RPMI7951 (cell line): ENCODE measurements around the gene WNT1. TPM values are rescaled to one million over a fixed set of nuclear protein-coding genes. Genes with fewer than 3 reads are reported as not detected.

Source experiments
- DNase-seq: peaks from one replicate; pipeline ENCODE4 v3.0.0-alpha.2; 2012; ENCODE audit warnings: low read depth
- total RNA-seq: library from RNA; depleted of rRNA; stranded (reverse); fragments of >200 nt; shearing (Covaris generic); gene quantifications from 2 replicates; pipeline ENCODE4 v1.2.3, GENCODE V29; 2014; rRNA removed

The WNT1 gene
- total RNA-seq, 1 experiment from 2014 or later: not detected

DNA sequence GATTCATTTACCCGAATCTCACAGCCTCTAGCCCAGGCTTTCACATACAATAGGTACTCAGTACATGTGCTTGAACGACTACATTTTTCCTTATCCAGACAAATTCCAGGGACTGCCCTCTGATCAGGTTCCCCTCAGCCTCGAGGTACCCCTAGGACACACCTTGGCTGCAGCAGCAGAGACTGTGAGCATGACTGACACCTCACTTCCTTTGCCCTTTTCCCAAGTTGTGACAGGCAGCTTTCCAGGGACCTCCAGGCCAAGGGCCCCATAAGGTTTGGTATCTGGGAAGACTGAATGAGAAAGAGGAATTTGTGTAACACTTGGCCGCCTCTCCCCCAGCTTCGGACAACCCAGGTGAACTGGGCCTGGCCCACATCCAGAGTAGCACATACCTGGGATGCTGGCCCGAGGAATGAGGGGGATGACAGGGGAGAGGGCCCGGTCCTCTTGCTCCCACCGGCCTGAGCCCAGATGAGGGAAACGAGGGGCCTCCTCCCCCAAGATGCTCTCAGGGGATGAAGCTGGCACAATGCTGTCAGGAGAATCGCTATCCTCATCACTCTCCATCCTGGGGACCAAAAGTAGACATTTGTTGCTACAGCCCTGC lies 50.6 kb downstream of the WNT1 start:
- DNase-seq: no peak

DNA sequence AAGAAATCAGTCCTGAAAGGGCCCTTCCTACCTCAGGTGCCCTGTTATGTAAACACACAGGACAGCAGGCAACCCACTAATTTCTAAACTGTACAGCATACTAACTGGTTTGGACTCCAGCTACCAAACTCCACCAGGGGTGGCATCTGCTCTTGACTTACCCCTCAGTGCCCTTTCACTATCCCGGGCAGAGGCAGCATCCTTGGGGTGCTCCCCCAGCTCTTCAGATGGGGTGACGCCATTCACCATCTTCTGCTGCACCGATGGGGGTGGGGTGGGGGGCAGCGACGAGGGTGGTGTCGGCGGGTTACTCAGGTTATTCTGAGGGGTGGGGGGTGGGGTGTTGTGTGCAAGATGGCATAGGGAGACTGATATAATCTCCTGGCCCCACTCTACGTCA lies 52.0 kb downstream of the WNT1 start:
- no peak for DNase-seq

DNA sequence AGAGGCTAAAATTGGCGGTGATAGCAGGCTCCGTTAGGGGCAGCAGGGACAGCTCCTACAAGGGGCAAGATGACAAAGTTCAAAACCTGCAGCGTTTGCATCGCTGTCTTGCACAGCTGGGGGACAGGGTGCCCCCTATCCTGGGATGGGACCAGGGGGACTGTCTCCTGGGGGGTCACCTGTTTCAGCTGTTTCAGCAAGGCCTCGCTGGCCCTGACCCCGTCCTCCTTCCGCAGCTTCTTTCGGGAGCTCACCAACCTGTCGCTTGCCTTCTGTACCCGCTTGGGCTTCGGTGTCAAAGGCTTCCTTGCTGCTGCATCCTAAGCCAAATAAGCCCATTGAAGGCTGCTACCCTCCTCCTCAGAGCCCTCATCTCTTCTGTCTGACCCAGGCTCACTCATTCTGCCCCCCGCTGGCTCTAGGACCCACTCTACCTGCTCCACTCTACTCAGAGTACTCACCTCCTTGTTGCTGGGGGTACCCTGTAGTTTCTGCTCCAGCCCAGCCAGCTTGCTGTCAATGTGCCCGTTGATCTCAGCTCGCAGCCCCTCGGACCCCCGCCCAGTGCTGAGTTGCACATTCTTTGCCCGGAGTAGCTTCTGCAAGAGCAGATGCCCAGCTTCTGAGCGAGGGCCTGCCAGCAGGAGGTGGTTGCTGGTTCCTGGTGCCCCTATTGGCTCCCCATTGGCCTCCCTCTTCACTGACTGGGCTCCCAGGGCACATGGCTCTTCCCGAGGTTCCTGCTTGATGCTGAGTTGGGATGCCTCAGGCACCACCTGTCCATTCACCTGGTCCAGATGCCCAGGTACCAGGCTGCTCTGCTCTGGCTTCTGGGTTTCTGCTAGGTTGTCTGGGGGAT lies 52.8 kb downstream of the WNT1 start:
- no peak for DNase-seq

DNA sequence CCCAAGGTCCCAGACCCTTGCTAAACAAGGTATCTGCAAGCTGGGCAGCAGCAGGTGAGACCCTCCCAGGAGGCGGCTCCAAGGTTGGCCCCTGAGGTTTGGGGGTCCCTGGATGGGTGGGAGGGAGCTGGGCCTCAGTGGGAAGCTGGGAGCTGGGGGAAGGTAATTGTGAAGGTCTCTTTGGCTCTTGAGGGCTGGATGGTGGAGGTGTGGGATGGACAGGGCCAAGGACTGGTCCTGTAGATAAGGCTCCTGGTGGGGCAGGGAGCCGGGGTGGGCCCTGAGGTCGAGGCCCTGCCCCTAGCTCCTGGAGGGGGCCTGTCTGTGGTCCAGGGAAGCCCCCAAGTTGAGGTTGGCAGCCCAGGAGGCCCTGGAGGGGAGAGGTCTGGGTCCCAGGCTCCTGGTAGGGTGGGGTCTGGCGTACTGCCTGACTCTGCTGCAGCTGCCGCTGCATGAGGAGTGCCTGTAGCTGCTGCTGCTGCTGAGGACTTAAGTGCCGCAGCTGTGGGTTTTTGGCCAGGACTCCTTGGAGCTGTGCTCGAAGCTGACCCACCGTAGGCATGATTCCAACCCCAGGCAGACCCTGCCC lies 53.5 kb downstream of the WNT1 start:
- no peak for DNase-seq

Other genes starting within 250 kb of the WNT1 start
- gene ADCY6, start 189.2 kb upstream of the WNT1 start, total RNA-seq: 10.3 and 10.8 TPM in 2 replicates
- 10.5 and 11.2 TPM in 2 replicates for gene CACNB3, start 159.8 kb upstream of the WNT1 start, total RNA-seq
- 55.7 and 59.1 TPM in 2 replicates for gene DDX23, start 126.2 kb upstream of the WNT1 start, total RNA-seq
- gene RND1, start 112.5 kb upstream of the WNT1 start, total RNA-seq: 0.29 TPM in 1 of 2 replicates, not detected in the other
- gene FKBP11, start 52.8 kb upstream of the WNT1 start, total RNA-seq: 27.6 and 31.7 TPM in 2 replicates
- 47.8 and 57.1 TPM in 2 replicates for gene ARF3, start 20.8 kb upstream of the WNT1 start, total RNA-seq
- gene WNT10B, start 6.6 kb upstream of the WNT1 start, total RNA-seq: 0.29 TPM in 1 of 2 replicates, not detected in the other
- gene DDN, start 21.1 kb downstream of the WNT1 start, total RNA-seq: not detected in 2 replicates
- 81.3 and 89.6 TPM in 2 replicates for gene PRKAG1, start 40.5 kb downstream of the WNT1 start, total RNA-seq
- 6.8 and 7.9 TPM in 2 replicates for gene KMT2D, start 82.5 kb downstream of the WNT1 start, total RNA-seq
- 6.7 and 13.2 TPM in 2 replicates for gene RHEBL1, start 91.7 kb downstream of the WNT1 start, total RNA-seq
- gene DHH, start 116.5 kb downstream of the WNT1 start, total RNA-seq: not detected in 2 replicates
- gene LMBR1L, start 132.5 kb downstream of the WNT1 start, total RNA-seq: 11.7 and 24.5 TPM in 2 replicates
- gene TUBA1B, start 153.1 kb downstream of the WNT1 start, total RNA-seq: 2,897 and 4,302 TPM in 2 replicates
- gene TUBA1A, start 210.8 kb downstream of the WNT1 start, total RNA-seq: 649 and 744 TPM in 2 replicates